Measurements from ENCODE around the gene HNRNPM. TPM values are rescaled to one million over a fixed set of nuclear protein-coding genes. Genes with fewer than 3 reads are reported as not detected.

HNRNPM gene
- total and polyA plus RNA-seq, 4 experiments from 2014 or later, result 197 to 245 (median 203) TPM

DNA sequence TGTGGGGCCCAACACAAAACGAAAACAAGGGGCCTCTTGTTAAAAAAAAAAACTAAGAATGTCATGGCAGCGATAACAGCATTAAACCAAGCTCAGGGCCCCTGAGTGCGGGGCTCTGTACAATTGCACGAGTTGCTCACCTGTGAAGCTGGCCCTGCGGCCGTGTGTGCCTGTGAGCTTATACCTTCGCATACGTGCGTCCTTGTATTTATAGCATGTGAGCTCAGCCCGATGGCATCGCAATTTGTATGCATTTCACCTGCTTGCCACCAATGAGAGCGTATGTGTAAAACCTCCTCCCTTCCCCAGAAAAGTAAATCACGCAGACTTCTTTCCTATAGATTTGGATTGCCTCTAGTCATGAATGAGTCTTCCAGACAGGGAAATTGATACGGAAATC, 17.1 kb downstream of the HNRNPM start:
- Mint-ChIP-seq H3K27me3 (no peaks in the 10 kb centered on the region), H3K4me3 (no peak overlapping the region), H3K27ac (peak overlapping the region in 1 of 7 donors; percentile 36), H3K9me3 (peaks cover 0 to 2% (median 0%) of the 10 kb centered on the region in 8 donors), H3K4me1 (peaks cover 42 to 79% (median 57%) of the 10 kb centered on the region in 4 donors), H3K36me3 (peaks cover 46 to 87% of the 10 kb centered on the region in 2 donors)
- peaks cover 41% of the 10 kb centered on the region for H3K4me1 ChIP-seq (ENCODE audit: insufficient read depth, low read length)
- no peaks in the 10 kb centered on the region for H3K9me3 ChIP-seq (ENCODE audit: control insufficient read depth in 1 of 2, low read length in 2 of 2)
- peaks cover 53% of the 10 kb centered on the region for H3K36me3 ChIP-seq (ENCODE audit: insufficient read depth, low read length)
- H3K27ac ChIP-seq (ENCODE audit: low read depth, low read length), result no peak overlapping the region
- H3K27me3 ChIP-seq (ENCODE audit: insufficient read depth, low read length), result no peaks in the 10 kb centered on the region
- intact Hi-C loops (cut with micrococcal nuclease), result no loop called here
- no peak overlapping the region for H3K4me3 ChIP-seq (ENCODE audit: low read length in 2 of 2)
- no peak for DNase-seq
- POLR2A ChIA-PET (ENCODE audit: partially characterized antibody), result interaction anchor here (1.2 to 1.7 kb wide), 2 partner anchors 49 to 52 kb away, joined by 3 to 4 read pairs; partner anchors contain the start of genes MARCHF2 and ZNF414
- CTCF ChIA-PET (ENCODE audit: partially characterized antibody), result interaction anchor here (0.6 to 1.2 kb wide), 4 partner anchors 9 to 1305 kb away, joined by 3 read pairs; no protein-coding TSS in a partner anchor

DNA sequence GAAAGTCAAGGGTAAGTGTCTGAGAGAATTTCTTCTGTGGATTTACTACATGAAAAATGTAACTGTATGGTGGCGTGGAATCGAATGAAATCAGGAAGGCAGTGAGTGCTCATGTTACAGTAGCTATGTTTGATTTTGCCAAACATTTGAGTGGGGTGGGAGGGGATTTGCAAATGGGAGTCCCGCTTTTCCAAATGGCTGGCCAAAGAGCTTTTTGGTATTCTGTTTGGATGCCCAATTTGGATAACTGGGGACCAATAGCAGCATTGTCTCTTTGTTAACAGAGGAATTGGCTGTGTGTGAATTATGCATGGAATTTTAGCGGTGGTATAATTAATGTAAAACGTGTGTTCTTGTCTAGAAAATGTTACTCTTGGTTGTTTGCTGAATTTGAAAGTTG, 17.8 kb downstream of the HNRNPM start:
- H3K36me3 Mint-ChIP-seq, result peaks cover 53 to 87% of the 10 kb centered on the region in 2 donors
- H3K9me3 Mint-ChIP-seq, result peaks cover 0 to 2% (median 0%) of the 10 kb centered on the region in 8 donors
- DNase-seq, result no peak
- Histone ChIP-seq H3K4me3 (ENCODE audit: low read length in 2 of 2) (no peak overlapping the region), H3K4me1 (ENCODE audit: insufficient read depth, low read length) (peaks cover 34% of the 10 kb centered on the region), H3K36me3 (ENCODE audit: insufficient read depth, low read length) (peaks cover 55% of the 10 kb centered on the region), H3K27me3 (ENCODE audit: insufficient read depth, low read length) (no peaks in the 10 kb centered on the region), H3K9me3 (ENCODE audit: control insufficient read depth in 1 of 2, low read length in 2 of 2) (no peaks in the 10 kb centered on the region), H3K27ac (ENCODE audit: low read depth, low read length) (no peak overlapping the region)
- POLR2A ChIA-PET (ENCODE audit: partially characterized antibody), result interaction anchor here (1.2 to 1.7 kb wide), 2 partner anchors 49 to 51 kb away, joined by 3 to 4 read pairs; partner anchors contain the start of genes MARCHF2 and ZNF414
- intact Hi-C loops (cut with micrococcal nuclease), result no loop called here
- H3K4me3 Mint-ChIP-seq, result no peak overlapping the region
- H3K4me1 Mint-ChIP-seq, result peaks cover 43 to 72% (median 54%) of the 10 kb centered on the region in 4 donors
- no peaks in the 10 kb centered on the region for H3K27me3 Mint-ChIP-seq
- CTCF ChIA-PET (ENCODE audit: partially characterized antibody), result interaction anchor here (0.7 to 1.2 kb wide), 4 partner anchors 9 to 117 kb away, joined by 3 read pairs; no protein-coding TSS in a partner anchor
- peak overlapping the region in 2 of 7 donors; percentile 60 to 65 for H3K27ac Mint-ChIP-seq

DNA sequence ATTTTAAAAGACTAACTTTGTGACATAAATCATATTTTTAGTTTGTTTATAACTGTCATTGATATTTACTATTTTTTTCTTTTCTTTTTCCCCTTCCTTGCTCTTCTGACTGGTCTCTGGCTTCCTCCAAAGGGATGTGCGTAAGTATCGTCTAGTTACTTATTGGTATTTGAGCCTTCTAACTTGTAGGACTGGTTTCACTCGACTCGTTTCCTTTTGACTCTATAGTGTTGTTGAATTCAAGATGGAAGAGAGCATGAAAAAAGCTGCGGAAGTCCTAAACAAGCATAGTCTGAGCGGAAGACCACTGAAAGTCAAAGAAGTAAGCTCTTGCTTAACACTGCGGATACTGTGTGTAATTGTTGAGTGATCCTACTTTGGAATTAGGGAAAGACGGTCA, 18.6 kb downstream of the HNRNPM start:
- Mint-ChIP-seq H3K36me3 (peaks cover 55 to 87% of the 10 kb centered on the region in 2 donors), H3K27ac (no peak overlapping the region), H3K4me3 (no peak overlapping the region), H3K4me1 (peaks cover 35 to 69% (median 47%) of the 10 kb centered on the region in 4 donors), H3K27me3 (no peaks in the 10 kb centered on the region), H3K9me3 (peaks cover 0 to 2% (median 0%) of the 10 kb centered on the region in 8 donors)
- intact Hi-C loops (cut with micrococcal nuclease), result no loop called here
- Histone ChIP-seq H3K27me3 (ENCODE audit: insufficient read depth, low read length) (no peaks in the 10 kb centered on the region), H3K36me3 (ENCODE audit: insufficient read depth, low read length) (peaks cover 63% of the 10 kb centered on the region), H3K27ac (ENCODE audit: low read depth, low read length) (no peak overlapping the region), H3K4me1 (ENCODE audit: insufficient read depth, low read length) (peaks cover 26% of the 10 kb centered on the region), H3K9me3 (ENCODE audit: control insufficient read depth in 1 of 2, low read length in 2 of 2) (no peaks in the 10 kb centered on the region), H3K4me3 (ENCODE audit: low read length in 2 of 2) (no peak overlapping the region)
- DNase-seq, result no peak
- ChIA-PET CTCF (ENCODE audit: partially characterized antibody) (interaction anchor here (0.7 to 2.6 kb wide), 2 partner anchors 19 to 51 kb away, joined by 3 to 9 read pairs; partner anchors contain the start of gene MARCHF2), POLR2A (ENCODE audit: partially characterized antibody) (interaction anchor here (1.6 kb wide), 1 partner anchor 12 kb away, joined by 3 read pairs; no protein-coding TSS in a partner anchor)

DNA sequence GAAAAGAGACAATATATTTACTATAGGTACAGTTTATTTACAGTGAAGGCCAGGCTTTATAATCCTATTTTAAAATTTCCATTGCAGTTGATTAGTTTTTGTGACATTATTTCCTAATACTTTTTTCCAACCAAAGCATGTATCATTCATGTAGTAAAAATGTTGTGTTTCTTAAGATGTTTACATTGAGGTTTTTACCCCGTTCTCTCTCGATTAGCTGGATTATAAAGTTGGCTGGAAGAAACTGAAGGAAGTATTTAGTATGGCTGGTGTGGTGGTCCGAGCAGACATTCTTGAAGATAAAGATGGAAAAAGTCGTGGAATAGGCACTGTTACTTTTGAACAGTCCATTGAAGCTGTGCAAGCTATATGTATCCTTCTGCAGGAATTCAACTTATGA, 21.2 kb downstream of the HNRNPM start:
- no peak overlapping the region for H3K4me3 ChIP-seq (ENCODE audit: low read length in 2 of 2)
- Mint-ChIP-seq H3K27ac (peak overlapping the region in 3 of 7 donors; percentile 9 to 31 (median 30)), H3K27me3 (no peaks in the 10 kb centered on the region), H3K36me3 (peaks cover 76 to 93% of the 10 kb centered on the region in 2 donors), H3K9me3 (no peaks in the 10 kb centered on the region), H3K4me1 (peaks cover 18 to 55% (median 27%) of the 10 kb centered on the region in 4 donors), H3K4me3 (no peak overlapping the region)
- H3K27me3 ChIP-seq (ENCODE audit: insufficient read depth, low read length), result no peaks in the 10 kb centered on the region
- peaks cover 81% of the 10 kb centered on the region for H3K36me3 ChIP-seq (ENCODE audit: insufficient read depth, low read length)
- no peak for DNase-seq
- intact Hi-C loops (cut with micrococcal nuclease), result no loop called here
- peaks cover under 1% of the 10 kb centered on the region for H3K4me1 ChIP-seq (ENCODE audit: insufficient read depth, low read length)
- H3K9me3 ChIP-seq (ENCODE audit: control insufficient read depth in 1 of 2, low read length in 2 of 2), result no peaks in the 10 kb centered on the region
- ChIA-PET POLR2A (ENCODE audit: partially characterized antibody) (no interaction called here), CTCF (ENCODE audit: partially characterized antibody) (interaction anchor here (0.7 to 2.6 kb wide), 2 partner anchors 24 to 53 kb away, joined by 4 to 9 read pairs; partner anchors contain the start of gene MARCHF2)
- no peak overlapping the region for H3K27ac ChIP-seq (ENCODE audit: low read depth, low read length)

DNA sequence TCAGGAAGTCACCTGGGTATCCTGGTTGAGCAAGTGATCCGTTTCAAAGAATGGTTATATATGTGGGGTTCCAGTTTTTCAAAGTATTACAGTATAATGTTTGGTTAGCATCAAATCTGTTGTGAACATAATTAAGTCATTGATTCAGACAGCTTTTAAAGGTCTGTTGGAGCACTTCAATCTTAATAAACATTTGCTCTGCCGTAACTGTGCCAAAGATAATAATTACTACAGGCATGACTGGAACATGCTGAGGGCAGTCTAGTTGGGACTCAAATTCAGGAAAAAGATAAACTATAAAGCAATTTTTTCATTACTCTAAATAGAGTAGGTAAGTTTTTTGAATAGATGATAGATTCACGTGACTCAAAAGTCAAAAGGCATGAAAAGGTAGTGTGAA, 23.3 kb downstream of the HNRNPM start:
- H3K27me3 Mint-ChIP-seq, result no peaks in the 10 kb centered on the region
- ChIA-PET POLR2A (ENCODE audit: partially characterized antibody) (interaction anchor here (0.7 kb wide), 1 partner anchor 16 kb away, joined by 3 read pairs; no protein-coding TSS in a partner anchor), CTCF (ENCODE audit: partially characterized antibody) (interaction anchor here (0.6 kb wide), 1 partner anchor 579 kb away, joined by 3 read pairs; no protein-coding TSS in a partner anchor)
- intact Hi-C loops (cut with micrococcal nuclease), result no loop called here
- H3K4me1 ChIP-seq (ENCODE audit: insufficient read depth, low read length), result no peaks in the 10 kb centered on the region
- H3K4me1 Mint-ChIP-seq, result peaks cover 3 to 35% (median 15%) of the 10 kb centered on the region in 4 donors
- no peak for DNase-seq
- no peaks in the 10 kb centered on the region for H3K27me3 ChIP-seq (ENCODE audit: insufficient read depth, low read length)
- H3K27ac Mint-ChIP-seq, result peak overlapping the region in 2 of 7 donors; percentile 3 to 44
- H3K36me3 ChIP-seq (ENCODE audit: insufficient read depth, low read length), result peaks cover 89% of the 10 kb centered on the region
- no peak overlapping the region for H3K4me3 Mint-ChIP-seq
- no peak overlapping the region for H3K4me3 ChIP-seq (ENCODE audit: low read length in 2 of 2)
- no peak overlapping the region for H3K27ac ChIP-seq (ENCODE audit: low read depth, low read length)
- H3K36me3 Mint-ChIP-seq, result peaks cover 74 to 91% of the 10 kb centered on the region in 2 donors
- no peaks in the 10 kb centered on the region for H3K9me3 Mint-ChIP-seq
- no peaks in the 10 kb centered on the region for H3K9me3 ChIP-seq (ENCODE audit: control insufficient read depth in 1 of 2, low read length in 2 of 2)

DNA sequence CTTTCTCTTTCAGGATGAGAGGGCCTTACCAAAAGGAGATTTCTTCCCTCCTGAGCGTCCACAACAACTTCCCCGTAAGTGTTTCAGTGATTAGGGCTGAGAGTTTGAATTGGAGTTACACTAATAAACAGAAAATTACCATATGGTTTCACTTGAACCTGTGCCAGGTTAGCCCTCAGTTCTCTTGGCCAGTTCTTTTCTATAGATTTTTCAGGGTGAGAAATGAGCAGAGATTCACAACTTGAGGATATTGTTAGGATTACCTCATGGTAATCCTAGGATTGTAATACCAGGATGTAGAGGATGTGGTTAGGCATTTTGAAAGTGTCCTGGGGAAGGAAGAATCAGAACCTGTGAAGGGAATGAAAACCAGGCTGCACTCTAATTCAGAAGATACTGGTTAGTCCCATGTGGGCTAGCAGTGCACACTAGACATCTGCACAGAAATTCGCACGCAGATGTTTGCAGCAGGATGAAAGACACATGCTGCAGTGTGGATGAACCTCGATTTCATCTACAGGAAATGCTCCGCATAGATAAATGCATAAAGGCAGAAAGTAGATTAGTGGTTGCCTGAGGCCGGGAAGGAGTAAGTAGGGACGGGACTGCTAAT, 24.1 kb downstream of the HNRNPM start:
- H3K27ac Mint-ChIP-seq, result peak overlapping the region in 5 of 7 donors; percentile 9 to 55 (median 44)
- peaks cover 6 to 34% (median 15%) of the 10 kb centered on the region in 4 donors for H3K4me1 Mint-ChIP-seq
- Histone ChIP-seq H3K4me1 (ENCODE audit: insufficient read depth, low read length) (no peaks in the 10 kb centered on the region), H3K36me3 (ENCODE audit: insufficient read depth, low read length) (peaks cover 89% of the 10 kb centered on the region), H3K4me3 (ENCODE audit: low read length in 2 of 2) (no peak overlapping the region), H3K27me3 (ENCODE audit: insufficient read depth, low read length) (no peaks in the 10 kb centered on the region), H3K9me3 (ENCODE audit: control insufficient read depth in 1 of 2, low read length in 2 of 2) (no peaks in the 10 kb centered on the region), H3K27ac (ENCODE audit: low read depth, low read length) (no peak overlapping the region)
- H3K9me3 Mint-ChIP-seq, result no peaks in the 10 kb centered on the region
- intact Hi-C loops (cut with micrococcal nuclease), result no loop called here
- H3K27me3 Mint-ChIP-seq, result no peaks in the 10 kb centered on the region
- H3K36me3 Mint-ChIP-seq, result peaks cover 75 to 91% of the 10 kb centered on the region in 2 donors
- DNase-seq, result no peak
- CTCF ChIA-PET (ENCODE audit: partially characterized antibody), result no interaction called here
- POLR2A ChIA-PET (ENCODE audit: partially characterized antibody), result interaction anchor here (0.7 kb wide), 1 partner anchor 15 kb away, joined by 3 read pairs; no protein-coding TSS in a partner anchor
- no peak overlapping the region for H3K4me3 Mint-ChIP-seq
